ENCODE measurements around the gene DNAH5.
"Not testable (repeated sequence)": the region's sequence is repeated elsewhere in the genome, so short reads cannot be mapped to it uniquely, and the experiment has no call there.

The DNAH5 gene

GRCh38 chr5:13816126-13816525 is 128.4 kb downstream of the DNAH5 start:
- DNase-seq, result no peak

GRCh38 chr5:13814301-13814700 is 130.2 kb downstream of the DNAH5 start:
- DNase-seq, result no peak

- no peak for DNase-seq
Measured at GRCh38 chr5:13809921-13810320, 134.6 kb downstream of the DNAH5 start.

GRCh38 chr5:13804336-13804735 is 140.2 kb downstream of the DNAH5 start:
- no peak for DNase-seq

- not testable (repeated sequence) for DNase-seq
Measured at GRCh38 chr5:13798569-13798968, 145.9 kb downstream of the DNAH5 start.

GRCh38 chr5:13785781-13786415 is 158.6 kb downstream of the DNAH5 start:
- DNase-seq, result no peak

GRCh38 chr5:13783726-13784125 is 160.8 kb downstream of the DNAH5 start:
- DNase-seq, result no peak

GRCh38 chr5:13780081-13780480 is 164.4 kb downstream of the DNAH5 start:
- no peak for DNase-seq

- DNase-seq, result no peak
Measured at GRCh38 chr5:13773649-13774048, 170.8 kb downstream of the DNAH5 start.

GRCh38 chr5:13771011-13771571 is 173.4 kb downstream of the DNAH5 start:
- no peak for DNase-seq

GRCh38 chr5:13766236-13766635 is 178.3 kb downstream of the DNAH5 start:
- DNase-seq, result no peak

GRCh38 chr5:13763719-13764118 is 180.8 kb downstream of the DNAH5 start:
- DNase-seq, result no peak

GRCh38 chr5:13749766-13750165 is 194.7 kb downstream of the DNAH5 start:
- no peak for DNase-seq

GRCh38 chr5:13746026-13746425 is 198.5 kb downstream of the DNAH5 start:
- no peak for DNase-seq

- DNase-seq, result no peak
Measured at GRCh38 chr5:13745508-13745907, 199.0 kb downstream of the DNAH5 start.

GRCh38 chr5:13740471-13740870 is 204.0 kb downstream of the DNAH5 start:
- no peak for DNase-seq

GRCh38 chr5:13739479-13739878 is 205.0 kb downstream of the DNAH5 start:
- DNase-seq, result no peak

GRCh38 chr5:13735691-13736090 is 208.8 kb downstream of the DNAH5 start:
- DNase-seq, result no peak

- no peak for DNase-seq
Measured at GRCh38 chr5:13731121-13731628, 213.3 kb downstream of the DNAH5 start.

GRCh38 chr5:13708906-13709305 is 235.6 kb downstream of the DNAH5 start:
- no peak for DNase-seq

GRCh38 chr5:13708432-13708831 is 236.1 kb downstream of the DNAH5 start:
- DNase-seq, result no peak

- no peak for DNase-seq
Measured at GRCh38 chr5:13704396-13704795, 240.1 kb downstream of the DNAH5 start.

GRCh38 chr5:13700626-13701025 is 243.9 kb downstream of the DNAH5 start:
- DNase-seq, result no peak

- DNase-seq, result no peak
Measured at GRCh38 chr5:13698885-13699284, 245.6 kb downstream of the DNAH5 start.

Data from NCI-H2171 (cell line).